Activated naive CD4-positive, alpha-beta T cell treated with anti-CD3 and anti-CD28 coated beads, Interleukin-2, amount 50 U/mL, for 72 hours (primary cell): ENCODE data around the gene ASCC2. TPM values are rescaled to one million over a fixed set of nuclear protein-coding genes. Genes with fewer than 3 reads are reported as not detected.
A peak's percentile ranks its signal among the peaks of the same experiment; 100 is the strongest.
"Not testable (repeated sequence)": the region's sequence is repeated elsewhere in the genome, so short reads cannot be mapped to it uniquely, and the experiment has no call there.

Experiments used
- ATAC-seq, 2 donors: fragments of 150-1000 bp; cut with Tn5 transposase; 2 replicates each; pipeline ENCODE4 v1.10.0; 2021; ENCODE audit warnings: mild to moderate bottlenecking in 2 of 2, moderate library complexity in 2 of 2
- DNase-seq, 2 donors: peaks; one replicate each; pipeline ENCODE4 v3.0.0; 2021 to 2022; ENCODE audit warnings: low spot score in 2 of 2
- H3K27ac Mint-ChIP-seq, 2 donors: one replicate each; pipeline ENCODE4 v1.8.0; 2022; ENCODE audit warnings: mild to moderate bottlenecking in 2 of 2, mixed read lengths in 2 of 2
- H3K36me3 Mint-ChIP-seq, 2 donors: one replicate each; pipeline ENCODE4 v1.8.0; 2022; ENCODE audit warnings: mixed read lengths in 2 of 2
- H3K9me3 Mint-ChIP-seq, 2 donors: one replicate each; pipeline ENCODE4 v1.8.0; 2022; ENCODE audit warnings: mixed read lengths in 2 of 2
- total RNA-seq, 2 donors: library from RNA; stranded (reverse); gene quantifications; one replicate each; pipeline ENCODE4 v1.2.3, GENCODE V29; 2022

ASCC2 gene
- total RNA-seq, 2 donors from 2014 or later, result 55.0 to 73.2 TPM

DNA sequence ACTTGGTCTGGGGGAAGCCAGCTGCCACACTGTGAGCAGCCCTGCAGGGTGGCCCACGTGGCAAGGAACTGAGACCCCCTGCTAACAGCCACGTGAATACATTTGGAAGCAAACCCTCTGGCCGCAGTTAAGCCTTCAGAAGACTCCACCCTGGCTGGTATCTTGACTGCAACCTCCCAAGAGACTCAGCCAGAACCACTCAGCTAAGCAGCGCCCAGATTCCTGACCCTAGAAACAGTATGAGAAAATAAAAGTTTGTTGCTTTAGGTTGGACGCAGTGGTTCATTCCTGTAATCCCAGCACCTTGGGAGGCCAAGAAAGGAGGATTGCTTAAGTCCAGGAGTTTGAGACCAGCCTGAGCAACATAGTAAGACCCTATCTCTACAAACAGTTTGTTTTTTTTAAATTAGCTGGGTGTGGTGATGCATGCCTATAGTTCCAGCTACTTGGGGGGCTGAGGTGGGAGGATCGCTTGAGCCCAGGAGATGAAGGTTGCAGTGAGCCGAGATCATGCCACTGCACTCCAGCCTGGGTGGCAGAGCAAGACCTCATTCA is 79.9 kb downstream of the ASCC2 start:
- ATAC-seq (no peak), DNase-seq (no peak)
- no peaks in the 10 kb centered on the region for H3K9me3 Mint-ChIP-seq
- no peak overlapping the region for H3K27ac Mint-ChIP-seq
- H3K36me3 Mint-ChIP-seq, result no peaks in the 10 kb centered on the region

- Mint-ChIP-seq H3K9me3 (no peaks in the 10 kb centered on the region), H3K36me3 (no peaks in the 10 kb centered on the region), H3K27ac (no peak overlapping the region)
- DNase-seq (no peak), ATAC-seq (no peak)
Measured at GRCh38 chr22:29757096-29757495, 81.0 kb downstream of the ASCC2 start.

DNA sequence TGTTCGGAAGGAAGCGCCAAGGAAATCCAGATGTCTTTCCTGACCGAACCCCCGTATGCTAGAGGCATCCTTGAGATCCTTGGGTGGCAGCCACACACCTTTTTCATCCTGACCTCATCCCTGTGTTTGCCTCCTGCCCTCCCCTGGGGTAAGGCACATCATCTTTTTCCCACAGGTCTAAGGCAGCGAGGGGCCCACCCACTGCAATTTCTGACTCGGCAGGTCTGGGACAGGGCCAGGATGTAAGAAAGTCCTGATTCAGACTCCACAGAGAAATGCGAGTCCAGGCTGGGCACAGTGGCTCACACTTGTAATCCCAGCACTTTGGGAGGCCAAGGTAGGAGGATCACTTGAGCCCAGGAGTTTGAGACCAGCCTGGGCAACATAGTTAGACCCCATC is 81.7 kb downstream of the ASCC2 start:
- ATAC-seq, result no peak
- no peaks in the 10 kb centered on the region for H3K36me3 Mint-ChIP-seq
- no peaks in the 10 kb centered on the region for H3K9me3 Mint-ChIP-seq
- no peak overlapping the region for H3K27ac Mint-ChIP-seq
- DNase-seq, result no peak

GRCh38 chr22:29755889-29756288 is 82.2 kb downstream of the ASCC2 start:
- no peak overlapping the region for H3K27ac Mint-ChIP-seq
- ATAC-seq, result no peak
- no peak for DNase-seq
- H3K9me3 Mint-ChIP-seq, result no peaks in the 10 kb centered on the region
- no peaks in the 10 kb centered on the region for H3K36me3 Mint-ChIP-seq

DNA sequence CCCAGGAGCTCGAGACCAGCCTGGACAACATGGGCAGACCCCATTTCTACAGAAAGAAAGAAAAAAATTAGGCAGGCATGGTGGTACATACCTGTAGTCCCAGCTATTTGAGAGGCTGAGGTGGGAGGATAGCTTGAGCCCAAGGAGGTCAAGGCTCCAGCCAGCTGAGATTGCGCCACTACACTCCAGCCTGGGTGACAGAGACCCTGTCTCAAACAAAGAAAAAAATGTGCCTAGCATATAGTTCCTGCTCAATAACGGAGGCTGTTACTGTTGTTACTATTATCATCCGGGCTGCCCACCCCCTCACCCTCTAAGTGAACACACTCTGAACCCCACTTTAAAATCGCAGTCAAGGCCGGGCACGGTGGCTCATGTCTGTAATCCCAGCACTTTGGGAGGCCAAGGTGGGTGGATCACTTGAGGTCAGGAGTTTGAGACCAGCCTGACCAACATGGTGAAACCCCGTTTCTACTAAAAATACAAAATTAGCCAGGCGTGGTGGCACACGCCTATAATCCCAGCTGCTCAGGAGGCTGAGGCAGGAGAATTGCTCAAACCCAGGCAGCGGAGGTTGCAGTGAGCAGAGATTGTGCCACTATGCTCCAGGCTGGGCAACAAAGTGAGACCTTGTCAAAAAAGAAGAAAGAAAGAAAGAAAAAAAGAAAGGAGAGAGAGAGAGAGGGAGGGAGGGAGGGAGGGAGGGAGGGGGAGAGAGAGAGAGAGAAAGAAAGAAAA is 83.2 kb downstream of the ASCC2 start:
- ATAC-seq, H3K36me3 Mint-ChIP-seq, H3K9me3 Mint-ChIP-seq, DNase-seq: not testable (repeated sequence)
- peak overlapping the region in 1 of 2 donors; percentile 22 for H3K27ac Mint-ChIP-seq

DNA sequence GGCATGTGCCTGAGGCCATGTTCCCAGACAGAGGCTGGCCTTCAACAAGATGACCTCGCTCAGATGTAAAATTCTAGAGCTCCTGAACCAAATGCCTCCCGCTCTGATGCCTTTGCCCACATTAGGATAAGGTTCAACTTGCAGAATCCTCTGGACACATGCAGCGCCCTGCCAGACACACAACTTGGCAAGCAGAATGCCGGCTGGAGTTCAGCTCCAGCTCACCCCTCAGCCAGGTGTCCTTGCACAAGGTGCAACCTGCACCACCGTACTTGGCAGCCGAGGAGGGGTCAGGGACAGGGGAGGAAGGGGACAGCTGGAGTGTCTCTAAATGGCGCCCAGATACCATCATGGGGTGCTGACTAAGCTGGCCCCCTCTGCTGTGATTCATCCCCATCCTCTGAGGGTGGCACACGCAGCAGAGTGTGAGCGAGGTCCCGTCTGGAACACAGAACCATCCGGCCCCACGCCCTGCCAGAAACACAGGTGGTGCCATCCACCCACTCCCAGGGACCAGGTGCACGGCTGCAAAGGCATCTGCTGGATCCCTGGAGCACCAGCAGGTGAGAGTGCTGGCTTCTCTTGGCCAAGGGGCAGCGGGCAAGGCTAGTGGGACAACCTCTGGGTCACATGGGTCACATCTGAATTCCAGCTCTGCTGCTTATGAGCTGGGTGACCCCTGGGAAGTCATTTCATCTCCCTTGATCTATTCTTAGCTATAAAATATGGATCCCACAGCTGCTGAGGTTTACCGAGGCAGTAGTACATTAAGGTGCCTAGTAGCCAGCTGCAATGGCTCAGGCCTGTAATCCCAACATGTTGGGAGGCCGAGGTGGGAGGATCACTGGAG is 84.0 kb downstream of the ASCC2 start:
- ATAC-seq, result no peak
- no peaks in the 10 kb centered on the region for H3K9me3 Mint-ChIP-seq
- DNase-seq, result no peak
- peak overlapping the region in 1 of 2 donors; percentile 29 for H3K27ac Mint-ChIP-seq
- H3K36me3 Mint-ChIP-seq, result peaks cover 8 to 9% of the 10 kb centered on the region in 2 donors

GRCh38 chr22:29751669-29752068 is 86.4 kb downstream of the ASCC2 start:
- DNase-seq, result no peak
- no peak for ATAC-seq
- Mint-ChIP-seq H3K9me3 (no peaks in the 10 kb centered on the region), H3K36me3 (peaks cover 8 to 9% of the 10 kb centered on the region in 2 donors), H3K27ac (peak overlapping the region; percentile 31 to 40)

DNA sequence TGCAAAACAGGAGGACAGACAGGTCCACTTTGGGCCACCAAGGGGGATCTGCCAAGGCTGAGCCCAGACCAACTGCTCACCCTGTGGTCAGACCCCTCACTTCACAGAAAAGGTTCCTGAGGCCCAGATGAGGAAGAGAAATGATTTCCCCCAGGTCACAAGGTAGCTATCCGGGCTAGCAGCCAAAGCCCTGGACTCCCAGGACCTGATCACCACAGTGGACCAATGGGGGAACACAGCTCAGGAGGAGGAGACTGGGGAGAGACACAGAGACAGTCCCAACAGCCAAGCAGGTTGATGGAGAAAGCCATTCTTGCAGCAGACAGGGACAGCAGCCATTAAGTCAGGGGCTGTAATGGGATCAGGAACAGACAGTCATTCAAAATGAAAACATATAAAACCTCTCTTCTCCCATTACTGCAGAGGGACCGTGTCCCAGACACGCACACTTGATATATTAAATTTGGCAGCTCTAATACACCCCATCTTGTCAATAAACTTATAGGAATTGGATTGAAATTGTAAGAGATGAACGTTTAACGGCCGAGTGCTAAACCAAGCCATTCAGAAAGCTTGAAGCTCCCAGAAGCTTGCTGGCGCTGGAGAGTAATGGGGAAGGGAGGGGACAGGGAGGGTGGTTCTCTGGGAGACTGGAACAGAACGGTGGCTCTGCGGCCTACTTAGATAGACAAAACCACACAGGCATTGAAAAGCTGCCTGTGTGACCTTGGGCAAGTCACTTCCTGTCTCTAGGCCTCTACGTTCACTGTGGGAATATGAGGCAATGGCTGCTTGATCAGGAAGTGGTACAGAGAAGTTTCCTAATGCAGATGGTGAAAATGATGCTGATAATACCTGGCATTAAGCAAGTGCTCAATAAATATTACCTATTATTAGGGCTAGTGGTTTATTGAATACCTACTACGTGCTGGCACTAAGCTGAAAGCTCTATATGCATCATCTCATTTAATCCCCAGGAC is 87.2 kb downstream of the ASCC2 start:
- peak overlapping the region; percentile 31 to 93 for H3K27ac Mint-ChIP-seq
- no peak for DNase-seq
- peaks cover 8 to 9% of the 10 kb centered on the region in 2 donors for H3K36me3 Mint-ChIP-seq

GRCh38 chr22:29750029-29750428 is 88.0 kb downstream of the ASCC2 start:
- Mint-ChIP-seq H3K27ac (peak overlapping the region; percentile 31 to 93), H3K9me3 (no peaks in the 10 kb centered on the region), H3K36me3 (peaks cover 9 to 12% of the 10 kb centered on the region in 2 donors)
- DNase-seq (no peak), ATAC-seq (no peak)

More for the DNA sequence above, 87.2 kb downstream of the ASCC2 start:
- no peaks in the 10 kb centered on the region for H3K9me3 Mint-ChIP-seq
- ATAC-seq, result peak in 1 of 2 donors; percentile 91

DNA sequence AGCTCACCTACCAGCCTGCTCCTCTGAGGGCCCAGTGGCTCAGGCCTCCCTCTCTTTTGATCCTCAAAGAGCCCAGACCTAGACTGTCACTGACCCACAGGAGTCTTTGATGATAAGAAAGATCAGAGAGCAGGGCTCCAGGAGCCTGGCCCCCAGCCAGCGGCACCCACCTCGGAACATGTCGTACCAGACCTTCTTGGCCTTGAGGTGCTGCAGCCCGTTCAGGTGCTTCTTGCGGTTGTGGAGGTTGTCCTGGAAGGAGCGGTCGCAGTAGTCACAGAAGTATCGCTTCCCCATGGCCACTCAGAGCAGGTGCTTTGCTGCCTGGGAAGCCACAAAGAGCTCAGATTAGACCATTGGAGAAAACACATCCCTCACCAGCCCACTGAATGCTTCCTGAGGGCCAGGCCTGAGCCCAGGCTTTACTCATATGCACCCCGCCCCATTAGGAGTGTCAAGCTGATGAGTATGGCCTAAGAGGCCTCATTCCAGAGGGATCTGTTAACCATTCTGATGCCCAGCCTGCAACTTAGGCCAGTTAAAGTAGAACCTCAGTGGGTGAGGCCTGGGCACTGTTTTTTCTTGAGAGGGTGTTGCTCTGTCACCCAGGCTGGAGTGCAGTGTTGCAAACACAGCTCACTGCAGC is 89.7 kb downstream of the ASCC2 start:
- ATAC-seq (no peak), DNase-seq (no peak)
- Mint-ChIP-seq H3K36me3 (peaks cover 9 to 12% of the 10 kb centered on the region in 2 donors), H3K27ac (no peak overlapping the region), H3K9me3 (no peaks in the 10 kb centered on the region)

DNA sequence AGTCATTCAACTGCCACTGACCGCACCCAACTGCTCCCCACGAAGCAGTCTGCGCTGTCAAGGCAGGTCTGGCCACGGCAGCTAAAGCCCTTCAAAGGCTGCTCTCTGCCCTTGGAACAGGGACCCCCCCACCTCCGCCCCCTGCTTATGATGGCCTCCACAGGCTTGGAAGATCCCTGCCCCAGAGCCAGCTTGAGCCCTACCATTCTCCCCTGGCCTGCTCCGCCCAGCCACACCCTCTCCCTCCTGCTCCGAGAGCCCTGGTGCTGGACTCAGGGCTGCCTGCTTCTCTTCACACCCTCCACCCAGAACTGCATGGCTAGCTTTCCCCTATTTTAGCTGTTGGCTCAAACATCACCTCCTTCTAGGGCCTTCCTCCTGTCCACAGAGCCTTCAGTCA is 90.2 kb downstream of the ASCC2 start:
- DNase-seq (no peak), ATAC-seq (no peak)
- peaks cover 9 to 12% of the 10 kb centered on the region in 2 donors for H3K36me3 Mint-ChIP-seq
- no peaks in the 10 kb centered on the region for H3K9me3 Mint-ChIP-seq
- H3K27ac Mint-ChIP-seq, result no peak overlapping the region

DNA sequence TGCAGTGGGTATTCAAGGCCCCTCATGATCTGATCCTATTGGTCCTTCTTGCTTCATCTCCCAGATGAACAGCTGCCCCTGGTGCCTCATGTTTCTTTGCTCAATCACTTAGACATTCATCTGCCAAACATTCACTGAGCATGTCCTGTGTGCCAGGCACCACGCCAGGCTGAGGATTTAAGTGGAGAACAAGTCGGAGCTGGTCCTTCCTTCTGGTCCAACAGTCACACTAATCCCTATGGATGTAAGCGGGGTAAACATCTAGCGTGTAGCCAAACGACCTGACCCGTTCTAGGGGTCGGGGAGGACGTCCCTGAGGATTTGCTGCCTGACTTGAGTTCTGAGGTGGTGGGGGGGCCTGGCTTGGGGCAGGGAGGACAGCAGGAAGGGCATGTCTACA is 93.2 kb downstream of the ASCC2 start:
- Mint-ChIP-seq H3K36me3 (peaks cover under 1 to 4% of the 10 kb centered on the region in 2 donors), H3K9me3 (no peaks in the 10 kb centered on the region), H3K27ac (no peak overlapping the region)
- ATAC-seq (no peak), DNase-seq (no peak)

DNA sequence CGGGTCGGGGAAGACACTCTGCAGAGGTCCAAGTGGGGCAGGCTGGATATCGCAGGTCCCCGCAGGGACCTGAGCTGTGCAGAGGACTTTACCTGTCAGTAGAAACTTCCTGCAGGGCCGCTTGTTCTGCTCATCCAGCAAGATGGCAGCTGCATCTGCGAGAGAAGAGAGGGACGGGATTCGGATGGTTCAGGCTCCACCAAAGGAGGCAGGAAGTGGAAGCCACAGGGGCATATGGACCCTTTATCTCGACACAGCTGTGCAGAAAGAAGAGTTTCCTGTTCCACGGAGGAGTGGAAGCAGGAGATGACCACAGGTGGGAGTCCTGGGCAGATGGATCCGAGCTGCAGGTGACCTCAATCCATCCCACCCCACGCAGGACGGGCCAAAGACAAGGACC is 95.7 kb downstream of the ASCC2 start:
- H3K9me3 Mint-ChIP-seq, result no peaks in the 10 kb centered on the region
- DNase-seq (no peak), ATAC-seq (no peak)
- H3K27ac Mint-ChIP-seq, result no peak overlapping the region
- H3K36me3 Mint-ChIP-seq, result peaks cover 0 to 4% of the 10 kb centered on the region in 2 donors

GRCh38 chr22:29741926-29742325 is 96.1 kb downstream of the ASCC2 start:
- H3K27ac Mint-ChIP-seq, result no peak overlapping the region
- no peak for ATAC-seq
- peaks cover 0 to 4% of the 10 kb centered on the region in 2 donors for H3K36me3 Mint-ChIP-seq
- DNase-seq, result no peak
- no peaks in the 10 kb centered on the region for H3K9me3 Mint-ChIP-seq

DNA sequence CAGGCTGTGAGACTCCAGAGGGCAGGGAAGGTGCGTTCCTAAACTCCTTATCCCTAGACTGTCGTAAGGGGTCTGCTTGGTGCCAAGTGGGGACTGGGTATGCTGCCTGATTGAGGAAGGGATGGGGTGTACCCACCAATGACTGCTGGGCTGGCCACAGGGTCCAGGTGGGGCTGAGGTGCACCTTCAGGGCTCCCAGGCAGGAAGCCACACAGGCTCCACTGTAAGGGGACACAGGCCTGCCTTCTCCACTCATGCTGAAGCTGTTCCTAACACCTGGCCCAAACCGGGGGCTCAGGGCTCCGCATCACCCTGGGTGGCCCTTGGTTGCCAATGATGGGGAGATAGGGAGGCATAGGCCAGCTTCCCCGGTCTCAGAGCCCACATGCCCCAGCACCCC is 97.9 kb downstream of the ASCC2 start:
- Mint-ChIP-seq H3K9me3 (no peaks in the 10 kb centered on the region), H3K27ac (no peak overlapping the region), H3K36me3 (no peaks in the 10 kb centered on the region)
- ATAC-seq, result no peak
- no peak for DNase-seq

GRCh38 chr22:29739346-29739875 is 98.7 kb downstream of the ASCC2 start:
- no peak for ATAC-seq
- no peaks in the 10 kb centered on the region for H3K36me3 Mint-ChIP-seq

More at GRCh38 chr22:29739346-29739875, 98.7 kb downstream of the ASCC2 start:
- H3K27ac Mint-ChIP-seq, result no peak overlapping the region
- DNase-seq, result no peak
- no peaks in the 10 kb centered on the region for H3K9me3 Mint-ChIP-seq
